Measurements from ENCODE around the gene TP53TG3F.
"Not testable (repeated sequence)": the region's sequence is repeated elsewhere in the genome, so short reads cannot be mapped to it uniquely, and the experiment has no call there.

Gene TP53TG3F, protein sequence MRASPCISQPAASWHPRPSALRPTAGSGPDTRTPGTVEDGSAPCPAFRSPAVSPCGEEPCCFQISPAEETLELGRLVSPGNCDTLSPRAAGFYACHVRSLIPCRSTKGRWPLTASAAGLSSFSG

DNA sequence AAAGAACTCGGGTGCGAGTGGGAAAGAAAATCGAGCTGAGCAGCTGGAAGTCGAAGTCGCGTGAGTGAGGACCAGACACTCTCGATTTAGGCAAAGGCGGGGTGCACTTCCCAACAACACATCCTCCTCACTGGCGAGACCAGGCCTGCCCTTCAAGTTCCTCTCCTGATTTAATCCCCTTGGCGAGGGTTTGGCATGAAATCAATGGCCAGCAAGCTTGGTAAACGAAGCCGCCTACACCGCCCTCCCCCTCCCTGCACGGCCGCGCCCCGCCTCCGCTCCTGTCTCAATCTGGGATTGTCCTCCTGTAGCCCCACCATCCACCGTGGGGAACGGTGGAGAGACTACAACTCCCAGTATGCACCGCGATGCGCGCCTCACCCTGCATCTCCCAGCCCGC, at the start of gene TP53TG3F:
Gene TP53TG3F, plus strand, starts transcription at position 301 of the 400 bp plus-strand sequence. Its CDS starts 68 bp downstream, at position 369.
- DNase-seq (ENCODE audit: low spot score) = not testable (repeated sequence)

DNA sequence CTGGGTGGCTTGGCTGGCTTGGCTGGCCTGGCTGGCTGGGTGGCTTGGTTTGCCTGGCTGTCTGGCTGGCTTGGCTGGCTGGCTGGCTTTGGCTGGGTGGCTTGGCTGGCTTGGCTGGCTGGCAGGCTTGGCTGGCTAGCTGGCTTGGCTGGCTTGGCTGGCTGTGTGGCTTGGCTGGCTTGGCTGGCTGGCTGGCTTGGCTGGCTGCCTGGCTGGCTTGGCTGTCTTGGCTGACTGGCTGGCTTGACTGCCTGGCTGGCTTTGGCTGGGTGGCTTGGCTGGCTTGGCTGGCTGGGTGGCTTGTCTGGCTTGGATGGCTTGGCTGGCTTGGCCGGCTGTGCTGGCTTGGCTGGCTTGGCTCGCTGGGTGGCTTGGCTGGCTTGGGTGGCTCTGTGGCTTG, 32.2 kb downstream of the TP53TG3F start:
- DNase-seq (ENCODE audit: low spot score) = not testable (repeated sequence)

DNA sequence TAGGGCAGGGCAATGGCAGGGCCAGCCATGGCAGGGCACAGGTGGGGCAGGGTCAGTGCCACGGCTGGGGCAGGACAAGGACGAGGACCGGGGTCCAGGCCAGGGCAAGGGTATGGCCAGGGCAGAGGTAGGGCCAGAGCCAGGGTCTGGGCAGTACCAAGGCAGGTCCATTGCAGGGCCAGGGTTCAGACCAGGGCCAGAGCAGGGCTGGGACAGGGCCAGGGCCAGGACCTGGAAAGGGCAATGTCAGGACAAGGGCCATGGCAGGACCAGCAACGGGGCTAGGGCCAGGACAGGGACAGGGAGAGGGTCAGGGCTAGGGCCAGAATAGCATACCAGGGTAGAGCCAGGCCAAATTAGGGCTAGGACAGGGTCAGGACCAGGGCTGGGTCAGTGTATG, 47.8 kb downstream of the TP53TG3F start:
- not testable (repeated sequence) for DNase-seq (ENCODE audit: low spot score)

DNA sequence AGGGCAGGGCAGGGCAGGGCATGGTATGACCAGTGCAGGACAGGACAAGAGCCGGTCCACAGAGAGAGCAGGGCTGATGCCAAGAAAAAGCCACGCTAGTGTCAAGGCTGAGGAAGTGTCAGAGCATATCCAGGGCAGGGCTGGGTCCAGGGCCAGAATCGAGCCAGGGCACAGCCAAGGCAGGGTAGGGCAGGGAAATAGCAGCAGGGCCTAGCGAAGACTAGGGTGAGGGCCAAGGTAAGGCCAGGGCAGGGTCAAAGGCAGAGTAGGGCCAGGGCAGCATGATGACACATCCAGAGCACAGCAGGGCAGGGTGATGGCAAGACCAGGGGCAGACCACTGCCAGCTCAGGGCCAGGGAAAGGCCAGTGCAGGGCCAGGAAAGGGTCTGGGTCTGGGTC, 49.7 kb downstream of the TP53TG3F start:
- not testable (repeated sequence) for DNase-seq (ENCODE audit: low spot score)

DNA sequence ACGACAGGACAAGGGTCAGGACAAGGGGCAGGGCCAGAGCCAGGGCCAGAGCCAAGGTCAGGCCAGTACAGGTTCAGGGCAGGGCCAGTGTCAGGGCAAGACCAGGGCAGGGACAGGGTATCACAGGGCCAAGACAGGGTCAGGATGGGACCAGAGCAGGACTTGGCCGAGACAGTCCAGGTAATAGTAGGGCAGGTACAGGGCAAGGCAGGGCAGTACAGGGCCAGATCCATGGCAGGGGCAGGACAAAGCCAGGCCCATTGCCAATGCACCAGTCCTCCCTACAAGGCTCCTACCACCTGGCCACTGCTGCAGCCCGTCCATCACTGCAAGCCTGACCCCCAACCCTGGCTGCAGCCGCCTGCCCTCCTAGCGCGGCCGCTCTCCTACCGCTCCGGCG, 50.5 kb downstream of the TP53TG3F start:
- DNase-seq (ENCODE audit: low spot score) = not testable (repeated sequence)

Data from RKO (cell line).